GM19395 (cell line): ENCODE measurements around the gene ACSL1.
A peak's percentile ranks its signal among the peaks of the same experiment; 100 is the strongest.
"Not testable (repeated sequence)": the region's sequence is repeated elsewhere in the genome, so short reads cannot be mapped to it uniquely, and the experiment has no call there.

Experiments used
- ATAC-seq: cut with Tn5 transposase; IDR thresholded peaks from one replicate; pipeline ENCODE4 v1.9.1; 2021; ENCODE audit warnings: mild to moderate bottlenecking, moderate library complexity; ENCODE audit not compliant: unreplicated experiment

The ACSL1 gene

DNA sequence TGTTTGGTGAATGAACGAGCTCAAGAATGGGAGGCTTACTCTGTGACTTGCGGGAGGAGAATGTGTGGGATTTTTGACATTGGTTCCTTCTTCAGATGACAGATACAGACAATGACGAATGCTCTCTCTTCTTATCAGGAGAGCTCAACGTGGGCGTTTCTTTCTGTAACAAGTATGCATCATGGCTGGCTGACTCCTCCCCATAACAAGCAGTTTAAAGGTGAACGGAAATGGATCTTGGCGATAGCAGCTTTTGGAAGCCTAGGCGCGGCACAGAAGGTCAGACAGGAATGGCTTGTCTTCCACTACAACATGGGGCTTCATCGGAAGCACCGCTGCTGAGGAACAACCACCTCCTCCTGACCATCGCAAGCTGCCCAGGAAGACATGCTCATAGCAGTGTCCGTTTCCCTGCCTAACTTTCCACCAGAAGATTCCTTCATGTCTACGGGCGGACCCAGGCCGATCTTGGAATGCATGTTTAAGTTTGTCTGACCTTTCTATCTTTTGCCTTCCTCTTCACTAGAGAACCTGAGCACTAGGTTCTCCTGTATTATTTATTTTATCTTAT is 18.3 kb upstream of the ACSL1 start:
- ATAC-seq: no peak

DNA sequence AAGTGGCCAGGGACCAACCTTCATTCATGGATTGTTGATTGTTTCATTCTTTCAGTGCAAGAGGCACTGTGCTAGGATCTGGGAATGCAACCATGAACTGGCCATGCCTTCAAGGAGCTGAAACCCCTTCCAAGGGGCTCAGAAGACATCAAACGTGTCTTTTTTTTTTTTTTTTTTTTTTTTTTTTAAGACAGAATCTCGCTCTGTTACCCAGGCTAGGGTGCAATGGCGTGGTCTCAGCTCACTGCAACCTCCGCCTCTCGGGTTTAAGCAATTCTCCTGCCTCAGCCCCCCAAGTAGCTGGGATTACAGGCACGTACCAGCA is 13.3 kb upstream of the ACSL1 start:
- ATAC-seq: not testable (repeated sequence)

DNA sequence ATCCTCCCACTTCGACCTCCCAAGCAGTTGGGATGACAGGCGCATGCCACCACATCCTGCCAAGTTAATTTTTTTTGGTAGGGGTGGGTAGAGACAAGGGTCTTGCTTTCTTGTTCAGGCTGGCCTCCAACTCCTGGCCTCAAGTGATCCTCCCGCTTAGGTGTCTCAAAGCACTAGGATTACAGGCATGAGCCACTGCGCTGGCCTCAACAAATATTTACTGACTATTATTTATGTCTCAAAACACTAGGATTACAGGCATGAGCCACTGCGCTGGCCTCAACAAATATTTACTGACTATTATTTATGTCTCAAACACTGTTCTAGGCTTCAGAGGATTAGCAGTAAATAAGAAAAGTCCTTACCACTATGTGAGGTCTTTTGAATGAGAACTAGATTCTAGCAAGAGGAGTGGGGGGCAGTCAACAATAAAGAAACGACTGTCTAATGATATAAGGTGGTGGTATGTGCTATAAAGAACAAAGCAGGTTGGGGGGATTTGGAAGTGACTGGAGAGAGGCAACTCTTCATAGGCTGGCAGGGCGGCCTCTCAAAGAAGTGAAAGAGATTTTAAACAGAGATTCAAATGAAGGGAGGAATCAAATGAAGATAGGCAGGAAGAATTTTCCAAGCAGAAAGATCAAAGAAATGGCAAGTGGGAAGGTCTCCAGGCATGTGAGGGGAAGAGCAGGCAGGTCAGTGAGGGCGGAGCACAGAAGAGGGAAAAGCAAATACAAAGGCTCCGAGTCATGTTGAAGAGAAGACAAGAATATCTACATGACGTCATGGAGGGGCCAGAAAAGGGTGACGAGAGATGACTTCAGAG is 12.7 kb upstream of the ACSL1 start:
- ATAC-seq: no peak

DNA sequence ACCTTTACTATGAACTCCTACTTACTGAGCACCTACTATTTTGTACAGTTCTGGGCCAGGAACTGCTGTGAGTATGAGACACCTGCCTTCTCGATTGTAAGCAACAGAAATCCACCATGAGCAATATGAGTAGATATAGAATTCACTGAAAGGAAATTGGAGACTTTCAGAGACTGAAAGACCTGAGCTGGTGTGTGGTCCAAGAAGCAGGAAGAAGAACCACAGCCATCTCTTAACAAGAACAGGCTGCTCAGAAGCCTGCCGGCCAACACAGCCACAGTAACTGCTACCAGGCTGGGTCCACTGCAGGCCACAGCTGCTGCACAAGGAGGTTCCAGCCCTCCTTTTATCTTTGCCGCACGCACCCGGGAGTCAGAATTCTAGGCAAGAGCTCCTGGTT is 10.8 kb upstream of the ACSL1 start:
- ATAC-seq: no peak

DNA sequence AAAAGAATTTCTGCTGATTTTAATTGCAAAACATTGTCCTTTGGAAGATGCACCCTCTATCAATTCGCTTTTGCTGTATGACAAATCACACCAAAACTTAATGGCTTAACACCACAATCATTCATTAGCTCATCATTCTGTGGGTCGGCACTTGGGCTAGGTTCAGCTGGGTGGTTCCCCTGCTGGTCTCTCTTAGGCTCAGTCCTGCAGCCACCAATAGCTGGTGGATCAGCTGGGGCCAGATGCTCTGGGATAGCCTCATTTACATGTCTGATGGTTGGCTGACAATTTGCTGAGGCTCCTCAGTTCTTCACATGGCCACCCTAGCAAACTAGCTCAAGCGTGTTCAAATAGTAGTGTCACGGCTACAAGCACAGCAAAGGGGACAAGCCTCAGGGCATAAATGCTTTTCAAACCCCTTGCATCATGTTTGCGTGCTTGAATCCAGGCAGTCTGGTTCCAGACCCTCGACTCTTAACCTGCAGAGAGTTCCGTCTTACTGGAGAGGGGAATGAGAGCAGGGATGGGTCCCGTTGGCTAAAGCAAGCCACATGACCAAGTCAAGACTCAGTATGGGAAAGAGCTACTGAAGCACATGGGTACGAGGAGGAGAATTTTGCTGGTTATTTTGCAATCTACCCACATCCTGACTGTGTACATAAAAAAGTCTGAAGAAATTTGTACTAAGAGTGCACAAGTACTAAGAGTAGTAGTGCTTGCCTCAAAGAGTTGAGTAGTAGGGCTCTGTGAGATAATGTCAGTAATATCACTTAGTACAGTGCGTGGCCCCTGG is 7.5 kb upstream of the ACSL1 start:
- no peak for ATAC-seq

DNA sequence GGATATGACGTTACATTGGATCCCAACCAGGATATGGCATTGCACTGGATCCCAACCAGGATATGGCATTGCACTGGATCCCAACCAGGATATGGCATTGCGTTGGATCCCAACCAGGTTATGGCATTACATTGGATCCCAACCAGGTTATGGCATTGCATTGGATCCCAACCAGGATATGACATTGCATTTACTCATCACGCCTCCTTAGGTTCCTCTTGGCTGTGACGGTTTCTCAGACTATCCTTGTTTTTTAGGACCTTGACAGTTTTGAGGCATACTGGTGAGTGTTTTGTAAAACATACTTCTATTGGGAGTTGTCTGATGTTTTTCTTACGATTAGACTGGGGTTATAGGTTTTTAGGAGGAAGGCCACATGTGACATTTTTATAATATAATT is 5.4 kb upstream of the ACSL1 start:
- ATAC-seq: no peak

DNA sequence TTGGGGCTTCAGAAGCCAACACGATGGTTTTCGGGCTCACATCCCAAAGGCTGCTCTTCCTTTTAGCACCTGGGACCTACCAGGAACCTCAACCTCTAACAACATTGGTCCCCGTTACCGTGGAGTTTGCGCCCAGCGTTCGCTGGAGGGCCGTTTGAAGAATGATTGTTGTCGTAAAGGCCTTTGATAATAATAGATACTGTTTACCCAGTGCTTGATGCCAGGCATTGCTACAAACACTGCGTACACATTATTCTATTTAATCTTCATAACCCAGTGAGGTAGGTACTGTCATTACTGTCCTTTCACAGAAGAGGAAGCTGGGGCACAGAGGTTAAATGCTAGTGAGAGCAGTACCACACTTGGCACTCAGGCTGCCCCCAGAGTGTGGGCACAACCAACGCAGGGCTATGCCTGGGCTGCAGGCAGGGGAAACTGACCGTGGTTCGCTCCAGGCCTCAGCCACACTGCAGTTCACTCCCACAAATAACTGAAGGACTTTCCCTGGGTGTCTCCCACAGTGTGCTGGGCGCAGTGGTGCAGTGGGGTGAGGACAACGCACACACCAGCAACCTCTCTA is 1.0 kb upstream of the ACSL1 start:
- peak; percentile 9 for ATAC-seq

DNA sequence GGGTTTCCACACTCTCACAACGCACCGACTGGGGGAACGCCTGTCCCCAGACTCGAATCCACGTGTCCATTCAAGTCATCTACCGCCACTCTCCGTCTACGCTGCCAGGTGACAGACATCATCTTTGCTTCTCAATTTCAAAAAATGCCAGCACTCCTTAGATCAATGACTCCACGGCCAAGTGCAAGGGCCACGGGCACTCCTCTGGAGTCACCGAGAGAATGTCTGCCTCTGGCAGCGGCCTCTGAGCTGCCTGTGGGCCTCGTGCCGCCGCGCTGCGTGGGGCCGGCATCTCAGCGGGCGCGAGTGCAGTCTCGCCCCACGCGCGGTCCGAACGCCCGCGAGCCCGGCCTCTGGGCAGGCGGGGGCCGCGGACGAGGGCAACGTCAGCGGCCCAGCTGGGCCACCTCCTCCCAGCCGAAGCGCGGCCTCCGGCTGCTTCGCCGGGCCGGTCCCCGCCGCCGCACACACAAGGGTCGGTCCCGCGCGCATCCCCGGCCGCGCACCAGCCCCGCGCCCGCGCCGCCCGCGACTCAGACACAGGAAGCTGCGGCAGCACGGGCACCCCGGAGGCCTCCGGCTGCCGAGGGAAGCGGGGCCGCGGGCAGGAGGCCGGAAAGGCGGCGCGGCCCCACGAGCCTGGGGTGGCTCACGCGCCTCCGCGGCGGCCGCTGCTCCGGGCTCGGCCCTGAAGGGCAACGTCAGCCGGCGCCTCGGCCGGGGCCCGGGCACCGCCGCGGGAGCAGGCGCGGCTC is 450 bp downstream of the ACSL1 start:
- peak; percentile 36 for ATAC-seq

DNA sequence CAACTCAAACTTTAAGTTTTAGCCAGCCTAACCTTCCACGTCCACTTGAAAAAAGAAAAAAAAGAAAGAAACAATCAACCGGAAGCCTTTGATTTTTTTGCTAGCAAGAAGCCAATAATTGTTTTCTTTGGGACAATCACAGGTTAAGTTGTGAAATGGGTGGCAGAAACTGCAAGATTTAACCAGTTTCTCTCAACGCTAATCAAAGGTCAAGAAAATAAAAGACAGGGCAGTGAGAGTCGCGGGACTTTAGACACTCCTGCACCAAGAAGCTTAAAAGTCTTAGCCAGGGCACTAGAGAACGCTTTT is 1.0 kb downstream of the ACSL1 start:
- ATAC-seq: peak; percentile 1

DNA sequence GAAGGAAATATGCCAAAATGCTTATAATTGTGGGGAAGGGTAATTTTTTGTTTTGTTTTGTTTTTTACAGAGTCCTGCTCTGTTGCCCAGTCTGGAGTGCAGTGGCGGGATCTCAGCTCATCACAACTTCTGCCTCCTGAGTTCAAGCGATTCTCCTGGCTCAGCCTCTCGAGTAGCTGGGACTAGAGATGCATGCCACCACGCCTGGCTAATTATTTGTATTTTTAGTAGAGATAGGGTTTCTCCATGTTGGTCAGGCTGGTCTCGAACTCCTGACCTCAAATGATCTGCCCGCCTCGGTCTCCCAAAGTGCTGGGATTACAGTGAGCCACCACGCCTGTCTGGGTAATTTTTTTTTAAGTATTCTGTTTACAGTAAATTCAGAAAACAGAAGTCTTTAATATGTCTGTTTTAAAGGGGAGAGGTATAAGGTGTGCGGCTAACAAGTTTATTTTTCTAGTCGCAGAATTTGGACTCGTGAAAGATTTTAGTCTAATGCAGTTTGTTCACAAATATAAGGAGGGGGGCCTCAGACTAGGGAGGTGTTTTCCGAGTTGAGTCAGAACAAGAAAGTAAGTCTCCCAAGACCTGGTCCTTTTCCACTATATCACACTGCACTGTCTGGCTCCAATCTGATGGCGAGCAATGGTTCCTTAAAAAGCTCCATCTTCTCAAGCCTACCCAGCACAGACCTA is 1.5 kb downstream of the ACSL1 start:
- no peak for ATAC-seq

DNA sequence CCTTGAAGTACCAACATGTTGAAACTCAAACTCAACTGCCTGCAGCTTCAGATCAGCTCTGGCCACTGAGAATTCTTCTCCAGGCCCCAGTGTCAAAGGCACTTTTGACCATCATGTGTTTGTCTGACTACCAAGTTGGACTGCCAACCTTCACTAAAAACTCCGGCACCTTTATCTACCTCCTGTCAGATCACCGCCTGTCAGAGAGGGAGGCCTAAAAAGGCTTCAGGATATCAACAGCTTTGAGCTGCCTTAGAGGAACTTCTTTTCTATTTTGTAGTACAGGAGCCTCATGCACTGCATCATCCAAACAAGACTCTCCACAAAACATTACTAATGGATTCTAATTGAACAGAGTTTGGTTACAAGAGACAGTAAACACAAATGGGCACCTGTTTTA is 2.8 kb downstream of the ACSL1 start:
- no peak for ATAC-seq

DNA sequence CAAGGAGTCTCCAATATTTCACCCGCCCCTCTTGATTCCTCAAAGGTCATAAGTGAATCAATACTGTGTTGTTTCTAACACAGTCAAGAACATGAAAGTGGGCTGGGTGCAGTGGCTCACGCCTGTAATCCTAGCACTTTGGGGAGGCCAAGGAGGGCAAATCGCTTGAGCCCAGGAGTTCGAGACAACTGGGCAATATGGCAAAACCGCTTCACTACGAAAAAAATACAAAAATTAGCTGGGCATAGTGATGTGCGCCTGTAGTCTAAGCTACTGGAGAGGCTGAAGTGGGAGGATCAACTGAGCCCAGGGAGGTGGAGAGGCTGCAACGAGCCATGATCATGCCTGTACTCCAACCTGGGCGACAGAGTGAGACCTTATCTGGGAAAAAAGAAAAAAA is 3.4 kb downstream of the ACSL1 start:
- ATAC-seq: no peak

DNA sequence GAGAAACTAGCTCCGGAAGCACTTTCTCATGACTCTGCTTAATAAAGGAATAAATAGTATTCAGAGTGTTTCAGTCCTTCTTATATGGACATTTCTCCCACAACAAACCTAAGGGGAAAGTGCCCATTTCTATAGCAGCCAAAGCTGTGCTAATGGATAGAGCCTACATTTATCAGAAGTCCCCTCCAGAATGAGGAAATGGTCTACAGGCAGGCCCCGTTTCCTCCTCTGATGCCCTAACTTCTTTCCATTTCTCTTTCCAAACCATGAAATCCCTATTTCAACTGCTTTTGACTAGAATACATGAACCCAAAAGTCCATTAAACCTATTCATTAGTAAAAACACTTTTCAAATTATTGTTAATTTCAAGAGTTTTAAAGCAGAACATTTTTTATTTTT is 4.5 kb downstream of the ACSL1 start:
- ATAC-seq: no peak

DNA sequence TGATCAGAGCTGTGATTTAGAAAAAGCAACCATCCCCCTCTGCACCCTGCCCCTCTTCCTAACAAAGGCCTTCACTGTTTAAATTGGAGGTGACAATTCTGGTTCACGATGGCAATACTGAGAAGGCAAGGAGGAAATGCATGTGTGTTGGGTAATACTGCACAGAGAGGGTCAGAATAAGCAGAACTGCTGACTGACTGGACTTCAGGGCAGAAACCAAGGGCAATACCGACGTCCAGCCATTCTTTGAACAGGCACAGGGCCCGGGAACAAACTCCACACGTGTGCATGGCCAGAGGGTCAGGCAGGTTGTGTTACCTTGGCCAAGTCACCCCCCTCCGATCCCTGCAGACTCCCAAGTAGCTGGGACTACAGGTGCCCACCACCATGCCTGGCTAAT is 6.0 kb downstream of the ACSL1 start:
- ATAC-seq: no peak

DNA sequence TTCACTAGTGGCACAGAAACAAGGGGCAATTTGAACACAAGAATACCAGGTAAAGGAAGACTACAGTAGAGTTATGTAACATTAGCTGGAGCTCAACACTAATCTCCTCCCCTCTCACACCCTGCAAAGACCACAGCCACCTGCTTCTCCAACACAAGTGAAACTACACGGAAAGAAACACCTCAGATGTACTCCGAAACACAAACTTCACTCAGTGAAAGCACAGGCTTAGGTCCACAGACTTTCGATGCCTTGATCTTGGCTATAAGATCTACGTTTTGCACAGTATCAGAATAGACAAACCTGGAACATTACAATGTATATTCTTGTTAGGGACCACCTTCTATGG is 7.6 kb downstream of the ACSL1 start:
- peak; percentile 55 for ATAC-seq

DNA sequence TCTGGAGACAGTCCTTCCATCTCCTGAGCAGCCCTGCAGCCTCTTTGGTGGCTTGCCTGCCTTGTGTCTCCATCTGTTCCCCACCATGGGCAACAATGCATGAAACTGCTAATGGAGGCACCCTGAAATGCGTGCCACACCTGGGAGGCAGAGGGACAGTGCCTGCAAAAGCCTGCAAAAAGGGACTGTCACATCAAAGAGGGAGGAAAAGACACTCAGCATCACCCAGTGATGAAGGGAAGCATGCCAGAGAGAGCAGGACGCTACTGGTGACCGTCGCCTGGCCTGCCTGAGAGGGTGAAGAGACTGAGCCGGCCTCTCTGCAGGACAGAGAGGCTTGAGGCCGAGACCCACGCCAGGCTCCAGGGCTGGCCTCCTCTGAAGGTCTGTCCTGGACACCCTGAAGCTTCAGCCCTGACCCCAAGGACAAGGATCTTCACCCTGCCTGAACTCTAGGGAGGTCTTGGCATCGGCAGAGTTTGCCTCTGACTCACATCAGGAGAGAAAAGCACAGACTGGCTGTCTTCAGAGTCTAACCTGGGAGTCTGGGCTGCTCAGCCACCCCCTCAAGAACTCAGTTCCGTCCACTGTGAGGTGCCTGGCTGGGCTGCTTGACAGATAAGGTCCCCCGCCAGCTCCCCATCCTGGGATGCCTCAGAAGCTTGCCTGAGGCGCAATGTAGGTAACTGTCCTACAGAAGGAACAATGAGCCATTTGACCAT is 8.1 kb downstream of the ACSL1 start:
- peak; percentile 6 for ATAC-seq

DNA sequence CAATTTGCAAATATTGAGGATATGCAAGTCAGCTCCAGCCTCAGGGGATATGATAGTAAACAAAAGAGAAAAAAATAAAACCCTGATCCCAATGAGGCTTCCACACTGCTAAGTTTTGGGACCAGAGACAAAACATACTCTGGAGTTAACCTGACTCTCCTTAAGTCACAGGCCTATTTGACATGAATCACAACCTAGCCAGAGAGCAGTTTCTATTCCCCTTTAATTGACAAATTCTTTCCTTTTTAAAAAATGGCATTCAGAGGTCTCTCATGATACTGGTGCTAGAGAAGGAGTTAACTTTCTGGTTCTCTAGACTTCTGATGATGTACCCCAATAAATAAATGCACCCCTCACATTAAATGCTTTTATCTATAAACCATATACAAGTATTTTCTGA is 8.8 kb downstream of the ACSL1 start:
- ATAC-seq: no peak

DNA sequence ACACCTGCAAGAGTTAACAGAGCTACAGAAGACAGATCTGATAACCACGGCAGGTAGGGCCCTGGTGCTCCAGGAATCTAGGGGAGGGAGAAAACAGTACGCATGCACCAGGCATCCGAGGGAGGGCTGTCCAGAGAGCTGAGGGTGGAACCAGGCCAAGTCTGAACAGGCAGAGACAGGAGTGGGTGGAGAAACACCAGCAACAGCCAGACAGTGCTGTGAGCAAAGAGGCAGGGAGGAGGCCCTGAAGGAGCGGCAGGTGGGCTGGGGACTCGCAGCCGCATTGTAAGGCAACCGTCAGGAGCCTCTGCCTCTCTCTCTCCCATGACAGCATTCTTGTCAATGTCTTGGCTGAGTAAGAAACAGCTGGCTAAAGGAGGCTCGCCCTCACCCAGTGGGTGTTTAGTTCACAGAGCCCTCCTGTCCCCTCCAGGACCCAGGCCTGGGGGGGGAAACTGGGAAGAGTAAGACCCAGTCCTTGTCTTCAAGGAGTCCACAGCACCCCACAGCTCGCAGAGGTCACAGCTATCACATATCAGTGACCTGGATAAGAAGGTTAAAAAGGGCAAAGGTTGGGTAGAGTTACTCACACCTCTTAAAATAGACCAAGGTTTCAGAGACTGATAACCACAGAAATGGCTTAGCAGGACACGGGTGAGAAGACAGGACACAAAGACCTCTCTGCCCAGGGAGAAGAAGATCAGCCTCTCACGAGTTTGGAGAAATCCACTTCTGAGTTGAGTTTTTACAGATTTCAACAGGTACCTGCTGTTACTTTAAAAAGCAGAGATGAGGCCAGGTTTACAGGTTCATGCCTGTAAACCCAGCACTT is 10.5 kb downstream of the ACSL1 start:
- peak; percentile 76 for ATAC-seq

DNA sequence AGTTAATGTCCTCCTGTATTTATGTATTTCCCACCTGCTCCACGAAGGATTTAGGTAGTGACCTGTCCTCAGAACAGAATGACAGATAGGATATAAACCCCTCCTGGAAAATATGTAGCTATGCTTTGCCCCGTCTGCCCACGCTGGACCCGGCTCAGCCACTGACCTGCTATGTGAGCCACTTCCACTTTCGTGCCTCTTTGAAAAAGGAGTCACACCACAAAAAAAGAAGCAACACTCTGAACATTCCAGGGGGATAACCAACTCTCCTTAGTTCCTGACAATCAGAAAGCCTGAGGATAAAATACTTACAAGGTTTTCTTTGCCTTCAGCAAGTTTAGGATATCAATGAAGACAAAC is 11.1 kb downstream of the ACSL1 start:
- ATAC-seq: no peak
